Measurements from ENCODE around the gene CSMD2.

- TF ChIP-seq ARNT (IDR thresholded peaks at IDR 0.05), result no peak
- TF ChIP-seq ELF4 (IDR thresholded peaks at IDR 0.05), result no peak
- no peak for TF ChIP-seq HDGF (IDR thresholded peaks at IDR 0.05; ENCODE audit: borderline replicate concordance)
- no peak for TF ChIP-seq TARDBP (IDR thresholded peaks at IDR 0.05)
- no peak for TF ChIP-seq SUZ12 (IDR thresholded peaks at IDR 0.05)
- TF ChIP-seq BHLHE40 (IDR thresholded peaks at IDR 0.05; ENCODE audit: borderline replicate concordance), result no peak
- no peak for TF ChIP-seq FOXK2 (IDR thresholded peaks at IDR 0.05)
- no peak for TF ChIP-seq LEF1 (IDR thresholded peaks at IDR 0.05; ENCODE audit: borderline replicate concordance)
- TF ChIP-seq SP1 (IDR thresholded peaks at IDR 0.05), result no peak
- no peak for TF ChIP-seq NFRKB (IDR thresholded peaks at IDR 0.05)
- no peak for TF ChIP-seq ZNF384 (IDR thresholded peaks at IDR 0.05)
- TF ChIP-seq FOXM1 (IDR thresholded peaks at IDR 0.05; ENCODE audit: borderline replicate concordance), result no peak
- TF ChIP-seq PKNOX1 (IDR thresholded peaks at IDR 0.05), result no peak
- TF ChIP-seq L3MBTL2 (conservative IDR thresholded peaks at IDR 0.05), result no peak
Observed at GRCh38 chr1:33846861-33847260, 318.2 kb downstream of the CSMD2 start.

Data from HEK293T (cell line).